HepG2 (cell line): Measurements from ENCODE around the gene LRP5. TPM values are rescaled to one million over a fixed set of nuclear protein-coding genes. Genes with fewer than 3 reads are reported as not detected.

Experiments used
- ATAC-seq: fragments of 200-7000 bp; cut with Tn5 transposase; 3 replicates; pipeline ENCODE4 v1.9.1; 2020; ENCODE audit warnings: mild to moderate bottlenecking, moderate library complexity
- BruUV-seq: library from RNA; stranded (reverse); fragments of 400-500 nt; replicated peaks from 2 replicates; lab custom pipeline; 2021; lab: Mats Ljungman, UMichigan
- CTCF ChIA-PET: fragments of 300-600 bp; formaldehyde crosslinking; extraction: SDS; loops from one replicate; lab custom pipeline; 2021; ENCODE audit warnings: low total read pairs, inconsistent platforms, low intra/inter-chr PET ratio; lab: Yijun Ruan, JAX
- POLR2A ChIA-PET: fragments of 350-600 bp; sonication (Branson Sonifier 250); formaldehyde crosslinking; loops from one replicate; lab custom pipeline; 2020; ENCODE audit warnings: antibody characterized with exemption, inconsistent platforms; lab: Yijun Ruan, JAX
- DNase-seq: peaks from one replicate; pipeline ENCODE4 v3.0.0-alpha.2; 2015; ENCODE audit warnings: low spot score
- FAIRE-seq: peaks from 3 replicates; lab custom pipeline; 2011; peaks lifted over from hg19 to GRCh38; lab: Jason Lieb, UNC
- H2AFZ ChIP-seq: one replicate; pipeline ENCODE4 v1.6.1; 2011; ENCODE audit warnings: low read length, inconsistent platforms
- H3K27ac ChIP-seq: fragments of 300-600 bp; 3 replicates; pipeline ENCODE4 v1.8.0; 2011; ENCODE audit warnings: mixed run types, mild to moderate bottlenecking, mixed read lengths, low read length, inconsistent platforms; ENCODE audit not compliant: insufficient read depth; ENCODE audit errors: extremely low read length
- H3K27me3 ChIP-seq, 2 experiments: fragments of 200-600 bp in 1 of 2; 2 replicates in 1 of 2; 3 replicates in 1 of 2; pipeline versions ENCODE4 v1.6.0 to v1.8.0; 2011; ENCODE audit warnings: low read length in 2 of 2, mild to moderate bottlenecking in 2 of 2, moderate library complexity in 2 of 2, inconsistent platforms in 1 of 2; ENCODE audit not compliant: insufficient read depth in 2 of 2, control insufficient read depth in 1 of 2
- H3K36me3 ChIP-seq, 2 experiments: fragments of 200-600 bp in 1 of 2; replicated peaks in 1 of 2; 2 replicates in 1 of 2; 3 replicates in 1 of 2; pipeline versions ENCODE4 v1.5.1 to v1.8.0; 2011; ENCODE audit warnings: low read length in 2 of 2, inconsistent platforms in 1 of 2; ENCODE audit not compliant: insufficient read depth in 2 of 2, control insufficient read depth in 1 of 2
- H3K4me1 ChIP-seq: 2 replicates; pipeline ENCODE4 v1.5.1; 2012; ENCODE audit warnings: low read length, inconsistent platforms; ENCODE audit not compliant: insufficient read depth
- H3K4me2 ChIP-seq: 2 replicates; pipeline ENCODE4 v1.6.0; 2011; ENCODE audit warnings: low read depth, low read length, inconsistent platforms
- H3K4me3 ChIP-seq, 3 experiments: fragments of 200-600 bp in 1 of 3; sonication (generic), shearing (Covaris generic) in 1 of 3; replicated peaks in 1 of 3; 2 replicates each; pipeline ENCODE4 v1.5.1; 2011 to 2016; ENCODE audit warnings: low read length in 3 of 3, inconsistent platforms in 2 of 3, low read depth in 2 of 3, mild to moderate bottlenecking in 2 of 3, control low read depth in 1 of 3, mixed read lengths in 1 of 3; ENCODE audit not compliant: insufficient read depth in 1 of 3
- H3K79me2 ChIP-seq: one replicate; pipeline ENCODE4 v1.6.1; 2011; ENCODE audit warnings: low read length, inconsistent platforms; ENCODE audit not compliant: insufficient read depth
- H3K9ac ChIP-seq: 2 replicates; pipeline ENCODE4 v1.6.0; 2011; ENCODE audit warnings: mild to moderate bottlenecking, low read depth, low read length, inconsistent platforms; ENCODE audit not compliant: insufficient read depth
- H3K9me3 ChIP-seq: 2 replicates; pipeline ENCODE4 v1.5.1; 2012; ENCODE audit warnings: mild to moderate bottlenecking, low read length
- H4K20me1 ChIP-seq: 2 replicates; pipeline ENCODE4 v1.6.0; 2011; ENCODE audit warnings: inconsistent platforms, mild to moderate bottlenecking, low read length, moderate library complexity; ENCODE audit not compliant: insufficient read depth
- CBX1 ChIP-seq: IDR thresholded peaks from one replicate; pipeline ENCODE4 v1.6.1; 2016; ENCODE audit warnings: antibody characterized with exemption, low read depth
- GATA4 ChIP-seq: sonication (generic); IDR thresholded peaks from 2 replicates; pipeline ENCODE4 v1.6.1; 2016; ENCODE audit warnings: antibody characterized with exemption, low read depth, borderline replicate concordance
- HDAC1 ChIP-seq: sonication (generic); formaldehyde crosslinking; IDR thresholded peaks from 2 replicates; pipeline ENCODE4 v1.5.1; 2020; ENCODE audit warnings: mild to moderate bottlenecking, missing genetic modification reagents
- HNRNPH1 ChIP-seq: fragments of 200-400 bp; formaldehyde crosslinking; optimal IDR thresholded peaks from 2 replicates; pipeline ENCODE3; 2017; ENCODE audit warnings: mild to moderate bottlenecking, low read depth, low read length
- KLF16 ChIP-seq, 2 experiments: sonication (generic) in 1 of 2; formaldehyde crosslinking in 1 of 2; IDR thresholded peaks; 2 replicates each; pipeline versions ENCODE4 v1.6.1 to v1.8.0; 2016 to 2023; ENCODE audit warnings: missing genetic modification reagents in 2 of 2, missing compliant biosample characterization in 1 of 2
- NONO ChIP-seq, 2 experiments: fragments of 450-650 bp in 1 of 2; sonication (generic) in 1 of 2; formaldehyde crosslinking in 1 of 2; IDR thresholded peaks in 1 of 2; conservative IDR thresholded peaks in 1 of 2; 2 replicates each; pipeline versions ENCODE4 v1.6.1 to v1.8.0; 2017 to 2022; ENCODE audit warnings: mild to moderate bottlenecking in 1 of 2, missing genetic modification reagents in 1 of 2, moderate library complexity in 1 of 2
- NR2C2 ChIP-seq: sonication (generic); formaldehyde crosslinking; IDR thresholded peaks from 2 replicates; pipeline ENCODE4 v1.4.0; 2020; ENCODE audit warnings: missing genetic modification reagents, mild to moderate bottlenecking, moderate library complexity, borderline replicate concordance
- PPARG ChIP-seq: conservative IDR thresholded peaks from 2 replicates; pipeline ENCODE4 v1.6.1; 2016; ENCODE audit warnings: missing biosample characterization, missing genetic modification reagents
- SETDB1 ChIP-seq: sonication (generic); formaldehyde crosslinking; IDR thresholded peaks from 2 replicates; pipeline ENCODE4 v1.5.1; 2020; ENCODE audit warnings: missing genetic modification reagents, mild to moderate bottlenecking, borderline replicate concordance
- SMAD9 ChIP-seq: sonication (generic); formaldehyde crosslinking; IDR thresholded peaks from 2 replicates; pipeline ENCODE4 v1.5.1; 2020; ENCODE audit warnings: mild to moderate bottlenecking, missing genetic modification reagents
- SMARCC2 ChIP-seq: fragments of 450-650 bp; IDR thresholded peaks from 2 replicates; pipeline ENCODE4 v1.6.1; 2017; ENCODE audit warnings: antibody characterized with exemption, mild to moderate bottlenecking
- SUZ12 ChIP-seq: fragments of 150-350 bp; IDR thresholded peaks from 2 replicates; pipeline ENCODE4 v1.6.1; 2014; ENCODE audit warnings: low read depth, low read length
- TCF7 ChIP-seq: sonication (generic); IDR thresholded peaks from 2 replicates; pipeline ENCODE4 v1.6.1; 2016; ENCODE audit warnings: antibody characterized with exemption, low read depth
- U2AF1 ChIP-seq: fragments of 200-400 bp; formaldehyde crosslinking; optimal IDR thresholded peaks from 2 replicates; pipeline ENCODE3; 2017; ENCODE audit warnings: mild to moderate bottlenecking, low read depth, low read length
- ZNF12 ChIP-seq: sonication (generic); formaldehyde crosslinking; IDR thresholded peaks from 2 replicates; pipeline ENCODE4 v1.5.0; 2020; ENCODE audit warnings: missing genetic modification reagents
- ZNF230 ChIP-seq: sonication (generic); formaldehyde crosslinking; IDR thresholded peaks from 2 replicates; pipeline ENCODE4 v1.4.0; 2020; ENCODE audit warnings: mild to moderate bottlenecking, missing genetic modification reagents
- ZNF644 ChIP-seq: IDR thresholded peaks from 2 replicates; pipeline ENCODE4 v1.6.1; 2016; ENCODE audit warnings: low read depth
- ZNF7 ChIP-seq: IDR thresholded peaks from 2 replicates; pipeline ENCODE4 v1.6.1; 2016; ENCODE audit warnings: missing biosample characterization, missing genetic modification reagents
- WGBS: methylation state at CpG from one replicate; pipeline ENCODE4 v1.1.6; 2017; ENCODE audit warnings: low lambda C conversion rate; 5-methylcytosine and 5-hydroxymethylcytosine counted together
- in situ Hi-C: cut with HindIII; loops from 2 replicates; pipeline ENCODE4 v1.10.0; 2017; ENCODE audit warnings: low pct_unique_long_range_greater_than_20kb; ENCODE audit not compliant: extremely low pct_ligation_motif_present
- intact Hi-C: fragments of 100-400 bp; cut with micrococcal nuclease; formaldehyde crosslinking; loops from one replicate; pipeline ENCODE4 v1.10.0; 2022; ENCODE audit not compliant: unreplicated experiment
- polyA plus RNA-seq, 8 experiments: library from polyadenylated mRNA; depleted of rRNA in 3 of 8; stranded (reverse) in 7 of 8; unstranded in 1 of 8; fragments of >200 nt; fragmentation: Illumina TruSeq in 4 of 8; extraction: Trizol in 4 of 8; gene quantifications; 2 replicates each; pipeline versions ENCODE4 v1.2.1 to v1.2.3, GENCODE V29; 2011 to 2016; ENCODE audit warnings: low read depth in 4 of 8, missing spikeins in 1 of 8, mixed read lengths in 1 of 8; ENCODE audit not compliant: insufficient read depth in 1 of 8
- total RNA-seq, 5 experiments: library from RNA; depleted of rRNA; stranded (reverse); fragments of >200 nt; fragmentation: Illumina TruSeq; extraction: Trizol; gene quantifications; 2 replicates each; pipeline ENCODE4 v1.2.3, GENCODE V29; 2016; ENCODE audit warnings: low read depth in 1 of 5
- TF ChIP-seq, protein P1 (sequence below): IDR thresholded peaks from 2 replicates; pipeline ENCODE4 v1.6.1; 2016

The LRP5 gene
- total and polyA plus RNA-seq, 2 of the 13 experiments (the other 11 are each of a cell fraction or from before 2014, with no cell fraction given), result 40.4 to 64.0 TPM

GRCh38 chr11:68353118-68353517 lies 40.7 kb downstream of the LRP5 start:
- Histone ChIP-seq H3K4me3 (no peak overlapping the region), H4K20me1 (peaks cover 56% of the 10 kb centered on the region; the same call in 1 of the 2 replicates), H3K4me2 (no peak overlapping the region), H3K36me3 (peaks cover 52 to 85% of the 10 kb centered on the region in 2 experiments; a peak in 4 of 5 replicates), H3K79me2 (peaks cover 51% of the 10 kb centered on the region), H3K27ac (no peak overlapping the region), H3K27me3 (no peaks in the 10 kb centered on the region; a peak in 1 of 5 replicates), H3K9ac (no peak overlapping the region), H3K9me3 (no peaks in the 10 kb centered on the region), H2AFZ (no peak overlapping the region), H3K4me1 (no peaks in the 10 kb centered on the region)
- no peak for FAIRE-seq
- no peak for DNase-seq
- no TSS peak for BruUV-seq
- WGBS, result 95% methylated on average over 6 of the region's 7 CpGs
- in situ Hi-C loops, result no loop called here
- no peak for ATAC-seq
- intact Hi-C loops, result no loop called here
- POLR2A ChIA-PET, result no interaction called here
- CTCF ChIA-PET, result no interaction called here
- no peak for TF ChIP-seq ZNF7 (CRISPR knock-in tag)
- TF ChIP-seq HDAC1 (CRISPR knock-in tag), result no peak
- no peak for TF ChIP-seq NR2C2 (CRISPR knock-in tag)
- no peak for TF ChIP-seq KLF16 (CRISPR knock-in tag; IDR thresholded peaks at IDR 0.05)
- TF ChIP-seq NONO (IDR thresholded peaks at IDR 0.05), result no peak
- no peak for TF ChIP-seq NONO (CRISPR knock-in tag; conservative IDR thresholded peaks at IDR 0.05)
- no peak for TF ChIP-seq ZNF644 (CRISPR knock-in tag)
- no peak for TF ChIP-seq ZNF230
- TF ChIP-seq, protein P1, sequence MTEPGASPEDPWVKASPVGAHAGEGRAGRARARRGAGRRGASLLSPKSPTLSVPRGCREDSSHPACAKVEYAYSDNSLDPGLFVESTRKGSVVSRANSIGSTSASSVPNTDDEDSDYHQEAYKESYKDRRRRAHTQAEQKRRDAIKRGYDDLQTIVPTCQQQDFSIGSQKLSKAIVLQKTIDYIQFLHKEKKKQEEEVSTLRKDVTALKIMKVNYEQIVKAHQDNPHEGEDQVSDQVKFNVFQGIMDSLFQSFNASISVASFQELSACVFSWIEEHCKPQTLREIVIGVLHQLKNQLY, result no peak
- no peak for TF ChIP-seq PPARG (CRISPR knock-in tag)
- no peak for TF ChIP-seq SMAD9
- TF ChIP-seq GATA4, result no peak
- TF ChIP-seq SMARCC2, result no peak
- no peak for TF ChIP-seq TCF7
- no peak for TF ChIP-seq ZNF12 (CRISPR knock-in tag)
- TF ChIP-seq U2AF1, result no peak
- no peak for TF ChIP-seq SUZ12
- no peak for TF ChIP-seq SETDB1 (CRISPR knock-in tag)
- no peak for TF ChIP-seq HNRNPH1
- no peak for TF ChIP-seq CBX1
